K562 (cell line): ENCODE results near the gene TMED4. TPM values are rescaled to one million over a fixed set of nuclear protein-coding genes. Genes with fewer than 3 reads are reported as not detected.

Experiments
- ATAC-seq: fragments of 200-7000 bp; cut with Tn5 transposase; 3 replicates; pipeline ENCODE4 v1.9.1; 2020; ENCODE audit warnings: moderate library complexity
- BruUV-seq: library from RNA; stranded (reverse); fragments of 400-500 nt; replicated peaks from 2 replicates; lab custom pipeline; 2021; lab: Mats Ljungman, UMichigan
- CTCF ChIA-PET: fragments of 300-600 bp; formaldehyde crosslinking; extraction: SDS; loops from one replicate; lab custom pipeline; 2021; ENCODE audit warnings: low intra/inter-chr PET ratio; lab: Yijun Ruan, JAX
- POLR2A ChIA-PET: fragments of 300-600, 350-650 bp; sonication (Branson Sonifier 250); formaldehyde crosslinking; extraction: SDS; loops from one replicate; lab custom pipeline; 2021; ENCODE audit warnings: antibody characterized with exemption, inconsistent platforms; lab: Yijun Ruan, JAX
- DNase-seq, 4 experiments: peaks; one replicate each; pipeline versions ENCODE4 v3.0.0 to v3.0.0-alpha.2; 2011 to 2018; ENCODE audit warnings: low spot score in 3 of 4, mixed read lengths in 3 of 4; ENCODE audit errors: extremely low read depth in 1 of 4
- FAIRE-seq: peaks from 2 replicates; lab custom pipeline; 2011; peaks lifted over from hg19 to GRCh38; lab: Jason Lieb, UNC
- H2AFZ ChIP-seq: 2 replicates; pipeline ENCODE4 v1.6.0; 2011; ENCODE audit warnings: low read depth, low read length, control low read depth, inconsistent platforms
- H3K27ac ChIP-seq: fragments of 200-600 bp; 3 replicates; pipeline ENCODE4 v1.8.0; 2011; ENCODE audit warnings: low read depth, mild to moderate bottlenecking, control low read depth, inconsistent platforms, low read length, moderate library complexity, mixed read lengths; ENCODE audit errors: extremely low read depth
- H3K27me3 ChIP-seq, 2 experiments: fragments of 300-600 bp in 1 of 2; 2 replicates in 1 of 2; 3 replicates in 1 of 2; pipeline versions ENCODE4 v1.6.0 to v1.8.0; 2011; ENCODE audit warnings: inconsistent platforms in 2 of 2, low read length in 2 of 2, mild to moderate bottlenecking in 1 of 2, mixed read lengths in 1 of 2, moderate library complexity in 1 of 2; ENCODE audit not compliant: control insufficient read depth in 2 of 2, insufficient read depth in 2 of 2
- H3K36me3 ChIP-seq: fragments of 300-600 bp; 3 replicates; pipeline ENCODE4 v1.8.0; 2011; ENCODE audit warnings: mild to moderate bottlenecking, low read length, inconsistent platforms; ENCODE audit not compliant: control insufficient read depth, insufficient read depth
- H3K4me1 ChIP-seq, 2 experiments: fragments of 200-600 bp in 1 of 2; replicated peaks in 1 of 2; 2 replicates in 1 of 2; 3 replicates in 1 of 2; pipeline versions ENCODE4 v1.5.1 to v1.8.0; 2011; ENCODE audit warnings: inconsistent platforms in 2 of 2, low read length in 2 of 2, mild to moderate bottlenecking in 1 of 2, mixed read lengths in 1 of 2, moderate library complexity in 1 of 2; ENCODE audit not compliant: control insufficient read depth in 2 of 2, insufficient read depth in 2 of 2
- H3K4me2 ChIP-seq: 2 replicates; pipeline ENCODE4 v1.6.1; 2011; ENCODE audit warnings: low read length, control low read depth, inconsistent platforms, mixed read lengths; ENCODE audit not compliant: insufficient read depth
- H3K4me3 ChIP-seq: fragments of 200-600 bp; sonication (generic), shearing (Covaris generic); 2 replicates; pipeline ENCODE4 v1.5.1; 2016; ENCODE audit warnings: control low read depth, inconsistent platforms
- H3K79me2 ChIP-seq: fragments of 200-600 bp; 3 replicates; pipeline ENCODE4 v1.8.0; 2011; ENCODE audit warnings: low read length, inconsistent platforms; ENCODE audit not compliant: control insufficient read depth, insufficient read depth
- H3K9ac ChIP-seq, 2 experiments: 2 replicates each; pipeline versions ENCODE4 v1.6.0 to v1.6.1; 2011; ENCODE audit warnings: low read depth in 2 of 2, low read length in 2 of 2, control low read depth in 1 of 2, inconsistent platforms in 1 of 2, mild to moderate bottlenecking in 1 of 2, mixed read lengths in 1 of 2; ENCODE audit not compliant: insufficient read depth in 1 of 2
- H3K9me1 ChIP-seq: one replicate; pipeline ENCODE4 v1.6.0; 2011; ENCODE audit warnings: inconsistent platforms, mild to moderate bottlenecking, low read length, moderate library complexity; ENCODE audit not compliant: control insufficient read depth, insufficient read depth
- H3K9me3 ChIP-seq: replicated peaks from 2 replicates; pipeline ENCODE4 v1.5.1; 2011; ENCODE audit warnings: low read depth, low read length, inconsistent platforms; ENCODE audit not compliant: control insufficient read depth, insufficient read depth
- H4K20me1 ChIP-seq: replicated peaks from 2 replicates; pipeline ENCODE4 v1.6.1; 2011; ENCODE audit warnings: low read length, inconsistent platforms, mixed read lengths; ENCODE audit not compliant: control insufficient read depth, insufficient read depth
- ILF3 ChIP-seq: fragments of 450-650 bp; IDR thresholded peaks from 2 replicates; pipeline ENCODE4 v1.6.1; 2018; ENCODE audit warnings: antibody characterized with exemption, mild to moderate bottlenecking, moderate library complexity, borderline replicate concordance
- JUNB ChIP-seq: fragments of 450-650 bp; formaldehyde crosslinking; conservative IDR thresholded peaks from 2 replicates; pipeline ENCODE4 v1.4.0; 2020; ENCODE audit warnings: mild to moderate bottlenecking
- MNT ChIP-seq, 2 experiments: fragments of 450-650 bp; conservative IDR thresholded peaks; 2 replicates each; pipeline ENCODE4 v1.6.1; 2017; ENCODE audit warnings: mild to moderate bottlenecking in 2 of 2, moderate library complexity in 2 of 2
- POLR2AphosphoS2 ChIP-seq: IDR thresholded peaks from 2 replicates; pipeline ENCODE4 v1.6.1; 2012; ENCODE audit warnings: low read length, improper control_type of control experiment
- RAD21 ChIP-seq, 2 experiments: fragments of 250-450 bp in 1 of 2; fragments of 450-650 bp in 1 of 2; sonication (Bioruptor Pico) in 1 of 2; formaldehyde crosslinking in 1 of 2; IDR thresholded peaks in 1 of 2; conservative IDR thresholded peaks in 1 of 2; 2 replicates each; pipeline versions ENCODE4 v1.4.0 to v1.8.0; 2020 to 2022; ENCODE audit warnings: mild to moderate bottlenecking in 2 of 2, moderate library complexity in 1 of 2
- SUPT5H ChIP-seq: fragments of 450-650 bp; IDR thresholded peaks from 2 replicates; pipeline ENCODE4 v1.6.1; 2016
- TCF15 ChIP-seq: fragments of 250-450 bp; sonication (Bioruptor Pico); IDR thresholded peaks from 2 replicates; pipeline ENCODE4 v1.8.0; 2022; ENCODE audit warnings: moderate library complexity, mild to moderate bottlenecking, inconsistent platforms
- ZNF764 ChIP-seq: fragments of 250-450 bp; sonication (Bioruptor Pico); IDR thresholded peaks from 2 replicates; pipeline ENCODE4 v1.4.0; 2020; ENCODE audit warnings: low read depth, mild to moderate bottlenecking, moderate library complexity
- WGBS: fragments of 100-300 bp; shearing (Covaris generic); methylation state at CpG from one replicate; pipeline ENCODE4 v1.1.6; 2016; ENCODE audit warnings: low coverage, mixed read lengths; ENCODE audit not compliant: insufficient coverage; ENCODE audit errors: missing lambda C conversion rate; 5-methylcytosine and 5-hydroxymethylcytosine counted together
- in situ Hi-C: fragments of 300-500 bp; cut with MboI; formaldehyde crosslinking; loops from 4 replicates; pipeline ENCODE4 v1.15.0; 2018; ENCODE audit warnings: inconsistent platforms, mixed read lengths
- intact Hi-C: fragments of 100-400 bp; cut with micrococcal nuclease; formaldehyde crosslinking; loops from 2 replicates; pipeline ENCODE4 v1.14.2; 2022
- polyA plus RNA-seq, 8 experiments: library from polyadenylated mRNA; depleted of rRNA in 4 of 8; stranded (reverse) in 5 of 8; unstranded in 3 of 8; fragments of >200 nt; fragmentation: Nextera tagmentation in 2 of 8; fragmentation: Illumina TruSeq in 1 of 8; extraction: Ambion mirVana in 2 of 8; extraction: Trizol in 1 of 8; gene quantifications; 2 replicates each; pipeline versions ENCODE4 v1.2.1 to v1.2.3, GENCODE V29; 2011 to 2014; ENCODE audit warnings: inconsistent platforms in 1 of 8, missing spikeins in 1 of 8
- total RNA-seq, 7 experiments: library from RNA; depleted of rRNA in 6 of 7; stranded (reverse); fragments of >200 nt in 6 of 7; fragmentation: Illumina TruSeq in 2 of 7; extraction: Trizol in 2 of 7; gene quantifications; 2 replicates each; pipeline versions ENCODE4 v1.2.1 to v1.2.3, GENCODE V29; 2011 to 2021; ENCODE audit warnings: low replicate concordance in 1 of 7
- TF ChIP-seq, protein P1 (sequence below): fragments of 200-800 bp; sonication (Bioruptor generic); IDR thresholded peaks from 2 replicates; pipeline ENCODE4 v1.6.1; 2017; ENCODE audit warnings: missing genetic modification characterization, missing compliant biosample characterization

Gene TMED4
- total and polyA plus RNA-seq, 9 of the 15 experiments (the other 6 are each of a cell fraction or from before 2014, with no cell fraction given), result 20.3 to 64.0 (median 42.1) TPM

GRCh38 chr7:44534501-44534900 is 47.5 kb downstream of the TMED4 start (continued):
- TF ChIP-seq MNT (conservative IDR thresholded peaks at IDR 0.05) (no peak), JUNB (CRISPR knock-in tag) (no peak), POLR2AphosphoS2 (no peak), SUPT5H (no peak), RAD21 (CRISPR knock-in tag; conservative IDR thresholded peaks at IDR 0.05 in 1 of 2, IDR thresholded peaks at IDR 0.05 in 1 of 2) (peak in 1 of 2 experiments; percentile 43; a peak in 2 of 4 replicates)
- TF ChIP-seq, all 486 proteins: peak for 6

DNA sequence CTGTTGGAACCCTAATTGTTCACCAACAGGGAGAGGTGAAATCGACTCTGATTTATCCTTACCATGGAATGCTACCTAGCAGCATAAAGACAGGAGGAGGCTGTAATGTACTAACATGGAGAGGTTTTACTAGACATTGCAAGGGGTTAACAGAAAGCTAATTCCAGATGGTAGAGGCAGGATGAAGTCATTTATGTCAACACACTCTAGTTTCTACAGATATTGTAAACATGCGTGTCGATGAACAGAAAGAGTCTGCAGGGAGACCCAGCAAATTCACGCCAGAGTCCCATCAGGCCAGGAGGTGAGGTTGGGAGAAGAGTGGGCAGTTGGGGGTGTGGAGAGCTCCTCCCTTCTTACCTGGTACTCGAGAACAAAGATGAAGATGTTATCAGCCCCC is 47.9 kb downstream of the TMED4 start:
- Histone ChIP-seq H3K4me2 (no peak overlapping the region), H3K4me3 (no peak overlapping the region), H4K20me1 (no peaks in the 10 kb centered on the region), H3K36me3 (no peaks in the 10 kb centered on the region)
- BruUV-seq, result no TSS peak
- intact Hi-C loops, result no loop called here
- no peak for TF ChIP-seq ZNF764 (CRISPR knock-in tag)
- 0 out of 2 replicates have a peak, but pooled peaks have one; percentile 32 for TF ChIP-seq TCF15 (CRISPR knock-in tag)
- TF ChIP-seq, protein P1, sequence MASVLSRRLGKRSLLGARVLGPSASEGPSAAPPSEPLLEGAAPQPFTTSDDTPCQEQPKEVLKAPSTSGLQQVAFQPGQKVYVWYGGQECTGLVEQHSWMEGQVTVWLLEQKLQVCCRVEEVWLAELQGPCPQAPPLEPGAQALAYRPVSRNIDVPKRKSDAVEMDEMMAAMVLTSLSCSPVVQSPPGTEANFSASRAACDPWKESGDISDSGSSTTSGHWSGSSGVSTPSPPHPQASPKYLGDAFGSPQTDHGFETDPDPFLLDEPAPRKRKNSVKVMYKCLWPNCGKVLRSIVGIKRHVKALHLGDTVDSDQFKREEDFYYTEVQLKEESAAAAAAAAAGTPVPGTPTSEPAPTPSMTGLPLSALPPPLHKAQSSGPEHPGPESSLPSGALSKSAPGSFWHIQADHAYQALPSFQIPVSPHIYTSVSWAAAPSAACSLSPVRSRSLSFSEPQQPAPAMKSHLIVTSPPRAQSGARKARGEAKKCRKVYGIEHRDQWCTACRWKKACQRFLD (CRISPR knock-in tag), result no peak
- TF ChIP-seq ILF3, result no peak
- TF ChIP-seq, all 486 proteins: peak for 1
- in situ Hi-C loops, result no loop called here
- DNase-seq, result no peak
- Histone ChIP-seq H3K27ac (no peak overlapping the region), H3K79me2 (no peaks in the 10 kb centered on the region), H2AFZ (no peak overlapping the region), H3K9ac (no peak overlapping the region), H3K27me3 (no peaks in the 10 kb centered on the region), H3K9me3 (no peaks in the 10 kb centered on the region), H3K4me1 (peaks cover 0 to 39% of the 10 kb centered on the region in 2 experiments; a peak in 2 of 5 replicates), H3K9me1 (no peaks in the 10 kb centered on the region)
- WGBS, result 51% methylated on average over 5 of the region's 5 CpGs
- CTCF ChIA-PET, result no interaction called here
- peak; percentile 32 for FAIRE-seq
- POLR2A ChIA-PET, result interaction anchor here (0.6 to 0.9 kb wide), 3 partner anchors 13 to 36 kb away, joined by 3 to 5 read pairs (median 3); no protein-coding TSS in a partner anchor
- no peak for ATAC-seq
